ENCODE measurements around the gene WFIKKN1. TPM values are rescaled to one million over a fixed set of nuclear protein-coding genes. Genes with fewer than 3 reads are reported as not detected.

The WFIKKN1 gene
- total RNA-seq (ENCODE audit: unreplicated experiment), result 0.44 TPM
- long read RNA-seq, full-length matches to known transcripts, result 2 of 2 reads
- long read RNA-seq, partial matches to known transcripts, result 0 of 2 reads
- long read RNA-seq, other reads (novel, unspliced or antisense), result 0 of 2 reads

- no peak for TF ChIP-seq CTCF (IDR thresholded peaks at IDR 0.05; ENCODE audit: unreplicated experiment)
- H3K4me3 Mint-ChIP-seq (ENCODE audit: unreplicated experiment), result no peak within 1 kb of the TSS
- H3K27me3 Mint-ChIP-seq (ENCODE audit: unreplicated experiment), result peaks cover 5% of the 10 kb centered on the region
- peaks cover 5% of the 10 kb centered on the region for H3K36me3 Mint-ChIP-seq (ENCODE audit: low read depth, unreplicated experiment)
- no peaks in the 10 kb centered on the region for H3K9me3 Mint-ChIP-seq (ENCODE audit: unreplicated experiment)
- no peak within 1 kb of the TSS for H3K27ac Mint-ChIP-seq (ENCODE audit: unreplicated experiment)
- DNase-seq (ENCODE audit: low spot score), result peak; percentile 26
- no peaks in the 10 kb centered on the region for H3K4me1 Mint-ChIP-seq (ENCODE audit: unreplicated experiment)
Observed at GRCh38 chr16:630815-631405, at the start of gene WFIKKN1. Gene WFIKKN1, plus strand, starts transcription at chr16:630985. Its CDS starts 269 bp downstream, at chr16:631254.

- Mint-ChIP-seq H3K27ac (ENCODE audit: unreplicated experiment) (no peak overlapping the region), H3K4me1 (ENCODE audit: unreplicated experiment) (no peaks in the 10 kb centered on the region), H3K27me3 (ENCODE audit: unreplicated experiment) (peaks cover 2% of the 10 kb centered on the region), H3K9me3 (ENCODE audit: unreplicated experiment) (no peaks in the 10 kb centered on the region), H3K36me3 (ENCODE audit: low read depth, unreplicated experiment) (no peaks in the 10 kb centered on the region), H3K4me3 (ENCODE audit: unreplicated experiment) (no peak overlapping the region)
- DNase-seq (ENCODE audit: low spot score), result no peak
- no peak for TF ChIP-seq CTCF (IDR thresholded peaks at IDR 0.05; ENCODE audit: unreplicated experiment)
Observed at GRCh38 chr16:582218-582613, 48.6 kb upstream of the WFIKKN1 start.

- Mint-ChIP-seq H3K36me3 (ENCODE audit: low read depth, unreplicated experiment) (no peaks in the 10 kb centered on the region), H3K27me3 (ENCODE audit: unreplicated experiment) (peaks cover 2% of the 10 kb centered on the region), H3K4me3 (ENCODE audit: unreplicated experiment) (no peak overlapping the region), H3K9me3 (ENCODE audit: unreplicated experiment) (no peaks in the 10 kb centered on the region), H3K4me1 (ENCODE audit: unreplicated experiment) (peaks cover 2% of the 10 kb centered on the region), H3K27ac (ENCODE audit: unreplicated experiment) (no peak overlapping the region)
- DNase-seq (ENCODE audit: low spot score), result no peak
- TF ChIP-seq CTCF (IDR thresholded peaks at IDR 0.05; ENCODE audit: unreplicated experiment), result no peak
Observed at GRCh38 chr16:582614-583331, 48.0 kb upstream of the WFIKKN1 start.

GRCh38 chr16:583470-583814 is 47.3 kb upstream of the WFIKKN1 start:
- Mint-ChIP-seq H3K9me3 (ENCODE audit: unreplicated experiment) (no peaks in the 10 kb centered on the region), H3K4me1 (ENCODE audit: unreplicated experiment) (peaks cover 5% of the 10 kb centered on the region), H3K36me3 (ENCODE audit: low read depth, unreplicated experiment) (no peaks in the 10 kb centered on the region), H3K27ac (ENCODE audit: unreplicated experiment) (no peak overlapping the region), H3K4me3 (ENCODE audit: unreplicated experiment) (no peak overlapping the region), H3K27me3 (ENCODE audit: unreplicated experiment) (peaks cover 4% of the 10 kb centered on the region)
- no peak for TF ChIP-seq CTCF (IDR thresholded peaks at IDR 0.05; ENCODE audit: unreplicated experiment)
- no peak for DNase-seq (ENCODE audit: low spot score)

Data from endothelial cell (in vitro differentiated cells).